Smooth muscle cell of the brain vasculature (primary cell): ENCODE measurements around the gene KCNQ1.
"Not testable (repeated sequence)": the region's sequence is repeated elsewhere in the genome, so short reads cannot be mapped to it uniquely, and the experiment has no call there.

Source experiments
- DNase-seq: peaks from one replicate; pipeline ENCODE4 v3.0.0-alpha.2; 2012; ENCODE audit warnings: low read depth, low spot score

Gene KCNQ1

GRCh38 chr11:2589538-2589934 lies 144.7 kb downstream of the KCNQ1 start:
- DNase-seq: no peak

- DNase-seq: no peak
These were observed 145.5 kb downstream of the KCNQ1 start for GRCh38 chr11:2590131-2590964.

GRCh38 chr11:2590965-2591754 lies 146.4 kb downstream of the KCNQ1 start:
- DNase-seq: no peak

- DNase-seq: no peak
These were observed 147.0 kb downstream of the KCNQ1 start for GRCh38 chr11:2591805-2592204.

- no peak for DNase-seq
These were observed 148.0 kb downstream of the KCNQ1 start for GRCh38 chr11:2592559-2593392.

GRCh38 chr11:2593393-2593950 lies 148.7 kb downstream of the KCNQ1 start:
- no peak for DNase-seq

GRCh38 chr11:2594267-2594666 lies 149.5 kb downstream of the KCNQ1 start:
- DNase-seq: no peak

GRCh38 chr11:2595204-2595603 lies 150.4 kb downstream of the KCNQ1 start:
- DNase-seq: no peak

GRCh38 chr11:2599561-2600189 lies 154.9 kb downstream of the KCNQ1 start:
- DNase-seq: no peak

- no peak for DNase-seq
These were observed 164.5 kb downstream of the KCNQ1 start for GRCh38 chr11:2609345-2609744.

GRCh38 chr11:2612884-2613571 lies 168.2 kb downstream of the KCNQ1 start:
- peak; percentile 45 for DNase-seq

GRCh38 chr11:2621894-2622293 lies 177.1 kb downstream of the KCNQ1 start:
- DNase-seq: no peak

GRCh38 chr11:2625183-2625582 lies 180.4 kb downstream of the KCNQ1 start:
- DNase-seq: no peak

GRCh38 chr11:2630679-2631078 lies 185.9 kb downstream of the KCNQ1 start:
- DNase-seq: no peak

GRCh38 chr11:2631161-2631560 lies 186.4 kb downstream of the KCNQ1 start:
- DNase-seq: no peak

- DNase-seq: not testable (repeated sequence)
These were observed 195.0 kb downstream of the KCNQ1 start for GRCh38 chr11:2639763-2640162.

GRCh38 chr11:2641623-2642022 lies 196.8 kb downstream of the KCNQ1 start:
- DNase-seq: no peak

- DNase-seq: no peak
These were observed 198.9 kb downstream of the KCNQ1 start for GRCh38 chr11:2643746-2644145.

- no peak for DNase-seq
These were observed 200.3 kb downstream of the KCNQ1 start for GRCh38 chr11:2644844-2645778.

GRCh38 chr11:2645779-2646118 lies 200.9 kb downstream of the KCNQ1 start:
- no peak for DNase-seq
